OCI-LY3 (cell line): ENCODE measurements around the gene RIN3.
A peak's percentile ranks its signal among the peaks of the same experiment; 100 is the strongest.

Source experiments
- H2AFZ ChIP-seq: fragments of 200-600, 300-600 bp; shearing (Covaris generic); 2 replicates; pipeline ENCODE4 v1.6.0; 2014; ENCODE audit warnings: antibody characterized with exemption, low read depth, low read length
- H3K27ac ChIP-seq: fragments of 200-600, 300-600 bp; sonication (generic); 2 replicates; pipeline ENCODE4 v1.5.1; 2014; ENCODE audit warnings: mild to moderate bottlenecking, low read length, moderate library complexity, mixed read lengths
- H3K27me3 ChIP-seq: fragments of 200-600, 300-600 bp; sonication (generic); 2 replicates; pipeline ENCODE4 v1.6.1; 2014; ENCODE audit warnings: low read depth, low read length, mixed read lengths
- H3K36me3 ChIP-seq: fragments of 200-600, 300-600 bp; sonication (generic); replicated peaks from 2 replicates; pipeline ENCODE3; 2014; ENCODE audit warnings: low read depth, low read length, mixed read lengths
- H3K4me1 ChIP-seq: fragments of 300-600, 200-600 bp; sonication (generic); 2 replicates; pipeline ENCODE4 v1.6.1; 2014; ENCODE audit warnings: low read length, mixed read lengths
- H3K4me2 ChIP-seq: fragments of 200-600, 300-600 bp; sonication (generic); 2 replicates; pipeline ENCODE4 v1.6.1; 2014; ENCODE audit warnings: low read length, mixed read lengths
- H3K4me3 ChIP-seq: fragments of 300-600, 200-600 bp; sonication (generic); 2 replicates; pipeline ENCODE4 v1.5.1; 2014; ENCODE audit warnings: antibody characterized with exemption, mild to moderate bottlenecking, low read length, moderate library complexity
- H3K79me2 ChIP-seq: fragments of 300-600, 200-600 bp; shearing (Covaris generic); 2 replicates; pipeline ENCODE4 v1.6.1; 2014; ENCODE audit warnings: mild to moderate bottlenecking, low read length, mixed read lengths
- H3K9ac ChIP-seq: fragments of 300-600, 200-600 bp; shearing (Covaris generic); 2 replicates; pipeline ENCODE4 v1.6.0; 2014; ENCODE audit warnings: mild to moderate bottlenecking, low read length, moderate library complexity
- H3K9me3 ChIP-seq: fragments of 200-600, 300-600 bp; shearing (Covaris generic); 2 replicates; pipeline ENCODE4 v1.6.1; 2014; ENCODE audit warnings: low read length, mixed read lengths; ENCODE audit not compliant: insufficient read depth
- H4K20me1 ChIP-seq: fragments of 200-600, 300-600 bp; sonication (generic); 2 replicates; pipeline ENCODE4 v1.6.1; 2016; ENCODE audit warnings: low read length, mixed read lengths; ENCODE audit not compliant: insufficient read depth
- CTCF ChIP-seq: fragments of 200-600, 300-600 bp; sonication (generic); IDR thresholded peaks from 2 replicates; pipeline ENCODE4 v1.5.1; 2014; ENCODE audit warnings: antibody characterized with exemption, low read length, low read depth
- EZH2phosphoT487 ChIP-seq: fragments of 200-600 bp; shearing (Covaris generic); IDR thresholded peaks from 2 replicates; pipeline ENCODE4 v1.6.1; 2018; ENCODE audit warnings: antibody characterized with exemption, mixed run types, low read depth

The RIN3 gene

GRCh38 chr14:92726135-92726932 lies 212.8 kb downstream of the RIN3 start:
- Histone ChIP-seq H3K27me3 (peaks cover 14% of the 10 kb centered on the region), H3K4me3 (no peak overlapping the region), H4K20me1 (no peaks in the 10 kb centered on the region; the same call in 1 of the 2 replicates), H3K36me3 (peaks cover 16% of the 10 kb centered on the region), H3K9me3 (peaks cover 5% of the 10 kb centered on the region), H3K9ac (no peak overlapping the region), H3K4me1 (peaks cover 28% of the 10 kb centered on the region), H2AFZ (no peak overlapping the region), H3K79me2 (no peaks in the 10 kb centered on the region), H3K4me2 (no peak overlapping the region), H3K27ac (no peak overlapping the region)
- TF ChIP-seq CTCF (no peak), EZH2phosphoT487 (no peak)

- H3K9ac ChIP-seq: no peak overlapping the region
Observed at GRCh38 chr14:92726933-92727262, 213.3 kb downstream of the RIN3 start.

GRCh38 chr14:92728759-92729364 lies 215.3 kb downstream of the RIN3 start:
- no peaks in the 10 kb centered on the region; the same call in 1 of the 2 replicates for H4K20me1 ChIP-seq
- H2AFZ ChIP-seq: no peak overlapping the region
- no peak for TF ChIP-seq CTCF
- 0 out of 2 replicates have a peak, but pooled peaks have one; percentile 37 for TF ChIP-seq EZH2phosphoT487
- H3K4me1 ChIP-seq: peaks cover 28% of the 10 kb centered on the region
- H3K79me2 ChIP-seq: no peaks in the 10 kb centered on the region
- peaks cover 9% of the 10 kb centered on the region for H3K9me3 ChIP-seq
- H3K4me2 ChIP-seq: peak overlapping the region; percentile 75
- H3K27ac ChIP-seq: no peak overlapping the region
- peaks cover 30% of the 10 kb centered on the region for H3K36me3 ChIP-seq
- H3K4me3 ChIP-seq: peak overlapping the region; percentile 51
- H3K9ac ChIP-seq: no peak overlapping the region
- peaks cover 24% of the 10 kb centered on the region for H3K27me3 ChIP-seq

More at GRCh38 chr14:92726933-92727262, 213.3 kb downstream of the RIN3 start:
- Histone ChIP-seq H3K9me3 (peaks cover 9% of the 10 kb centered on the region), H3K27me3 (peaks cover 20% of the 10 kb centered on the region), H4K20me1 (no peaks in the 10 kb centered on the region; the same call in 1 of the 2 replicates), H2AFZ (no peak overlapping the region), H3K4me1 (peaks cover 28% of the 10 kb centered on the region), H3K4me2 (no peak overlapping the region), H3K36me3 (peaks cover 22% of the 10 kb centered on the region), H3K27ac (no peak overlapping the region), H3K79me2 (no peaks in the 10 kb centered on the region), H3K4me3 (no peak overlapping the region)
- TF ChIP-seq EZH2phosphoT487 (no peak), CTCF (no peak)

- Histone ChIP-seq H4K20me1 (no peaks in the 10 kb centered on the region; the same call in 1 of the 2 replicates), H3K27me3 (peaks cover 24% of the 10 kb centered on the region), H3K4me1 (peaks cover 28% of the 10 kb centered on the region), H3K9ac (peak overlapping the region; percentile 1; the same call in 1 of the 2 replicates), H2AFZ (no peak overlapping the region), H3K36me3 (peaks cover 30% of the 10 kb centered on the region), H3K9me3 (peaks cover 9% of the 10 kb centered on the region), H3K79me2 (no peaks in the 10 kb centered on the region), H3K27ac (peak overlapping the region; percentile 36), H3K4me3 (peak overlapping the region; percentile 51), H3K4me2 (peak overlapping the region; percentile 75)
- TF ChIP-seq EZH2phosphoT487: peak; percentile 79
- no peak for TF ChIP-seq CTCF
Observed at GRCh38 chr14:92729634-92730358, 216.2 kb downstream of the RIN3 start.
